NCI-H1048 (cell line): ENCODE results near the gene PEPD.

Experiments used
- DNase-seq: peaks from one replicate; lab custom pipeline; 2025; lab: John Stamatoyannopoulos, UW

Gene PEPD

DNA sequence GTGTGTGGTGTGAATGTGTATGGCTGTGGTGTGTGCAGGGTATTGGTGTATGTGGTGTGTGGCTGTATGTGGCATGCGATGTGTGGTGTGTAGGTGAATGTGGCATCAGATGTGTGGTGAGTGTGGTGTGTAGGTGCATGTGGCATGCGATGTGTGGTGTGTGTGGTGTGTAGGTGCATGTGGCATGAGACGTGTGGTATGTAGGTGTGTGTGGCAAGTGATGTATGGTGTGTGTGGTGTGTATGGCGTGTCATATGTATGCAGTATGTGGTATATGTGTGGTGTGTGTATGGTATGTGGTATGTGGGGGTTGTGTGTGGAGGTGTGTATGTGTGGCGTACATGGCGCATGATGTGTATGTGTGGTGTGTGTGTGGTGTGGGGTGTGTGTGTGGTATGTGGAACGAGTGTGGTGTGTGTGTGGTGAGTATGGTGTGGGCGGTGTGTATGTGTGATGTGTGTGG lies 63.4 kb downstream of the PEPD start:
- DNase-seq: no peak

DNA sequence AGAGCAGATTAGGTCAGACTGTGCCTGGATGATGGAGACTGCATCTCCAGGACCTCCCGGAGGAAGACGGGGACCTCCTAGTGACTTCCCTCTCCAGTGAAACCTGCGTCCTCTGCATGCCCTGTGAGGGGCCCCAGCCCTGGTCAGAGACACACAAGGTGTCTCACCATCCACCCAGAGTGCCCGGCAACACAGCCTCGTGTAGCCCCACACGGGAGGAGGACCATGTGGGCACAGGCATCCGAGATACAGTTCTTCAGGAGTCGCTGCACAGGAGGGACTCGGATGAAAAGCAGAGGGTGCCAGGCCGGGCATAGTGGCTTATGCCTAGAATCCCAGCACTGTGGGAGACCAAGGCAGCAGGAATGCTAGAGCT lies 64.8 kb downstream of the PEPD start:
- DNase-seq: no peak

DNA sequence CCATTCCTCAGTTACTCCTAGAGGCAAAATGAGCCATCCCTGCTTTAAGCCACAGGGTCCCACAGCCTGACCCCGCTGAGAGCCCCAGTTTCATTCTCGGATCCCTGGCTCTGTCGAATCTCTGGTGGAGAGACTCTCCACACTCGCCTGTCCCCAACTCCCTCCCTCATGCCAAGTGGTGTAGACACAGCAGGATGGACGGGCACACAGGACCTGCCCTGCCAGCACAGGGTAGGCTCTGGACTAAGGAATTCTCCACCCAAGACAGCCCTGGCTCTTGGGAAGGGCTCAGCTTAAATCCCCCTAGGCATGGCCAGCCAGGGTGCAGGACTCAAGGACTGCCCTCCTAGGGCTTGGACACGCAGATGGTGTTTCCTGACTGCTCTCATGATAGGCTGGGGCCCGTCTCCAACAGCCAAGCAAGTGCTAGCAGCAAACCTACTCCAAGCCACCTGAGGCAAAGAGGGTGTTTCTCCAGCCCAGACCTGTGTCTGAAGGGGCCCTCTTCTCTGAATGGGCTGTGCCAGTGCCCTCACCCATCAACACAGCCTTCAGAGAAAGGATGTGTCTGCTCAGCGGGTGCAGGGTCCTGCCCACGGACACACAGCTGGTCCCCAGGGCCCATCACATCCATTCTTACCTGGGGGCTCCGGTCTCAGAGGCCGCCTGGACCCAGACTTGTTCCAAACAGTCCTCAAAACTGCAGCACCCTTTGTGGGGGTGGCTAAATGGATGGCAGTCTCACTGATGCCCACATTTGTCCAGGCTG lies 65.3 kb downstream of the PEPD start:
- DNase-seq: no peak

DNA sequence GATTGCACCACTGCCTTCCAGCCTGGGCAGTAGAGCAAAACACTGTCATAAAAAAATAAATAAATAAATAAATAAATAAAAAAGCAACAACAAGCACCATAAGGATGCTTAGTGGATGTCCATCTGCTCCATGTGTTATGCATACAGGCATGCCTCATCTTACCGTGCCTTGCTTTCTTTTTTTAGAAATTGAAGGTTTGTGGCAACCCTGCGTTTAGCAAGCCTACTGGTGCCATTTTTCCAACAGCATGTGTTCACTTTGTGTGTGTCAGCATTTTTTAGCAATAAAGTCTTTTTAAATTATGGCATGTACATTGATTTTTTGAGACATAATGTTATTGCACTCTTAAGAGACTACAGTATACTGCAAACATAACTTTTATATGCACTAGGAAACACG lies 68.3 kb downstream of the PEPD start:
- no peak for DNase-seq

DNA sequence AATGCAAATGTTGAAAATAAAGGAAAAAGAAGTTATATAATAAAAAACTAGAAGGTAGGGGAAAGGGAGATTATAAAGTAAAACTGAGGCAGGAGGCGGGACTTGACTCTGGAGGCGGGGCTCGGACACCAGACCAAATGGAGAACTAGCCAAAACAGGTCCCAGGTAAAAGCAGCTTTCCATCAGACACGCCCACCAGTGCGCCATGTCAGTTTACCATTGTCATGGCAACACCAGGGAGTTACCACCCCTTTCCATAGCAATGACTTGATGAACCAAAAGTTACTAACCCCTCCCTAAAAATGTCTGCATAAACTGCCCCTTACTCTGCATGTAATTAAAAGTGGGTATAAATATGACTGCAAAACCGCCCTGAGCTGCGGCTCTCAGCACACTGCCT lies 70.9 kb downstream of the PEPD start:
- no peak for DNase-seq

DNA sequence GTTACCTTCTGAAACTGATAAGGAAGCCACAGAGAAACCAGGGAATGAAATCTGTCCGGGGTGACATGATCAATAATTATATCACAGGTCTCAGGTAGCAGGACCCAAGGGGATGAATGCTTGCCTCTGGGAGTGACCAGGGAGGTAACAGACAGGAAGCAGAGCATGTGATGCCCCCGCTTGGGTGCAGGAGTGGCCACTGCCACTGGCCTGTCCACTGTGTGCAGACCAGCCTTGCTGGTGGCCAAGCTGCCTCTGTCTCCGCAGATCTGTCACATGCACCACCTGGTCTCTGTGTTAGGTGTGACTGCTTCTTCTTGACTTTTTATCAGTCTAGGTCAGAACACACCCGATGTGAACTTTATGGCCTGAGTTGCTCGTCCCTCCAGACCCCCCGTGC lies 71.8 kb downstream of the PEPD start:
- DNase-seq: no peak

DNA sequence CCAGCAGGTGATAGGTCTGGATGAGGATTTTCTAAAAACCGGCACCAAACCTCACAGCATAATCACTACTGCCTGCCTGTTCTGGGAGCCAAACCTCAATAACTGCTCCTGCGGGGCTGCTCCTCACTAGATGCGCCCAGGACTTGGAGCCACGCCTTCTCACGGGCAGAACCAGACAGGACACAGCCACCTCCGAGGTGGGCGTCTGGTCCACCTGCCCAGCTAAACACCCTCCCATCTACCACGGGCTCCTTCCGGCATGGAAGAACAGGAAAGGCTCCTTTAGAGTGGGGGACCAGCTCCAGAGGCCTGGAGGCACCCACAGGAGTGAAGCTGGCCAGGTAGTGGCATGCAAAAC lies 73.5 kb downstream of the PEPD start:
- no peak for DNase-seq

DNA sequence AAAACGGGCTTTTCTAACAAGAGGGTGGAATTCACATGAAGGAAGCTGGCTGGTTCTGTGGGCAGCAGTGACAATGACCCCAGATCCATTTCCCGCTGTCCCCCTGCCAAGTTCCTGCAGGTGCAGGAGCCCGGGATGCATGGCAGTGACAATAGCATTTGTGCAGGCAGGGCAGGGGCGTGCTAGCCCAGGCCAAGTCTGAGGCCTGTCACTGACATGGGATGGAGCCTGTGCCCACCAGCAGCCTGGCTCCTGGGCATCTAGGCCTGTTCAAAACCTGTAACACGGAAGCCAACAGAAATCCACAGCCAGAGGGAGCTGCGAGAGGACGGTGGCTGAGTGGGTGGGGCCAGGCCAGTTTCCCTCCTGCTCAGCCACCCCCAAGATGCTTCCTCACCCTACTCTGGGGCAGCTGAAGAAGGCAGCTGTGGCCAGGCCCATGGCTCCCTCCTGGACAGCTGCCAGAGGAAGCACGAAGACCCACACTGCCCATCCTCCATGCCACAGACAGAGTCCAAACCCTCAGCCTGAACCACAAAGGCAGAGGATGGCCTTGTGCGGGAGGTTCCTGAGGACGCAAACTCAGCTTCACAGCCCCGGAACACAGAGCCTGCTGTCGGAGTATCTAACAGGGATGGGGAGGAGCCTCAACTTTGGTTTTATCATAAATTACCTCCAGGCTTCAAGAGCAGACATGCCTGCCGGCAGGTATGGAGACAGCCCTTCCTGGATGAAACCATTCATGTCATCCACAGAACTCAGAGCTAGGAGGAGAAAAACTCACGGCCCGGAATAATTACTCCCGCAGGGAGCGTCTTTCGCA lies 74.0 kb downstream of the PEPD start:
- DNase-seq: no peak

DNA sequence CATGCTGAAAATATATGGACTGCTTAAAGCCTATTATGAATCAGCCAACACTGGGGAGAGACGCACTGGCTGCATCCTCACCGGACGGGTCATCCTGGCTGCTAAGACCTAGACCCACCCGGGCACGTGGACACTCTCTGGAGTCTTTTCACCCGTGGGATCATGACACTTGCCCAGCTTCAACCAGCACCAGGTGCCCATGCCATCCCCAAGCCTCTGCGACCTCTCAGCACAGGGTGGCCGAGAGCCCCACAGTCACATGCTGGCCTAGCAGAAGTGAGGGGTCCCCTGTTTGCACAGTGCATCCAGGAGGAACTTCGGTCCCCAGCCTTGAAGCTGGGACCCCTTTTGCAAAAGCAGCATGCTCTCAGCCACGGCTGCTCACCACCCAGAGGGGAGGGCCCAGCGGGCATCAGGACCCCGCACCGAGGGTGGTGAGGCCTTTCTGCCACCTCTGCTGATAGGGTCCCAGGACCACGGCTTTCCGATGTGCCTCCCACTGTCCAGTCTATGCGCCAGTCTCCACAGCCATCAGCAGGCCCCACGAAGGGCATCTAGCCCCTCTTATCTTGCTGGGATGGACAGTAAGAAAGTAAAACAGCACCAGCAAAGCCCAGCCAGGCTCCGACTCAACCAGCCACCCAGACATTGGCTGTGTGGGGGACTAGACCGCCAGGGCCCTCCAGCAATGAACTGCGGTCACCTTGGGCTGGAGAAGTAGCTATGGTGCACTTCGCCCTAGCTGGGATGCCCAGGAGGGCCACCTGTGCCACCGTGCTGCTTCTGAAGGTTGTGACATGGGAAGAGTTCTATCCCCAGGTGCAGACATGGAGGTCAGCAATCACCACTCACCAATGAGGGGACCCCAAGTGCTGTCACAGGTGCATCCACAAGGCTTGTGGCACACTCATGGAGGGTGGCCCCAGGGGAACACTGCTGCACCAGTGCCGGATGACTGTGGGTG lies 75.0 kb downstream of the PEPD start:
- DNase-seq: no peak

DNA sequence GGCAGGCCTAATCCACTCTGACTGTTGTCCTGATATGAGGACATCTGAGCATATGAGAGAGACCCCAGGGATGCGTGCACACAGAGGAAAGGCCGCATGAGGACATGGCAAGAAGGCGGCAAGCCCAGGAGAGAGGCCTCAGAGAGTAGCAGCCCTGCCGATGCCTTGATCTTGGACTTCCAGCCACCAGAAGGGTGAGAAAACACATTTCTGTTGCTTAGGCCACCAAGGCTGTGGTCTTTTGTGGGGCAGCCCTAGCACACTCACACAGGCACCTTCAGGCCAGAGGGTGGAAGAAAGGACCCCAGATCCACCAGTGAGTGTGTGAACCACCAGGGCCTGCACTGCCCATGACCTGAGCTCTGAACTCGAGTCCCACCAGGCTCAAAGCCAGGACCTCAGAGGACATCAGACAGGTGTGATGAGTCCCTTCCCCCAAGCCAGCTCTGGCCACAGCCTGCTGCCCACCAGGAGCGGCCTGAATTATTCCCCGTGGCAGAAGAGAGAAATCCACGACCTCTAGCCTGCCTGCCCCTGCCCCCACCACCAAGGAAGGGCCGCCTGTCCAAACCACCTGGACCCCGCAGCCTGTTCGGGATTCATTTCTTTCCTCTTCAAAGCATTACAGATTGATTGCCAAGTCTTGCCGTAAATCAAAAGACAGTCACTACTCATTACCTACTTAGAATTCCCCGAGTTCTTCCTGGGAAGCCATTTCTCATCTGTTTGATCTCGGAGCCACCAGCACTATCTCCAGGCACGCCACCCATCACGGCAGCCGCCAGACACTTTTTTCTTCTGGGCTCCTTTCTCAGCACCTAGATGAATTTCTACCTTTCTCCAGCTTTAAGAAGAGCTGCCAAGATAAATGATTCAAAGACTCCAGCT lies 75.9 kb downstream of the PEPD start:
- no peak for DNase-seq

DNA sequence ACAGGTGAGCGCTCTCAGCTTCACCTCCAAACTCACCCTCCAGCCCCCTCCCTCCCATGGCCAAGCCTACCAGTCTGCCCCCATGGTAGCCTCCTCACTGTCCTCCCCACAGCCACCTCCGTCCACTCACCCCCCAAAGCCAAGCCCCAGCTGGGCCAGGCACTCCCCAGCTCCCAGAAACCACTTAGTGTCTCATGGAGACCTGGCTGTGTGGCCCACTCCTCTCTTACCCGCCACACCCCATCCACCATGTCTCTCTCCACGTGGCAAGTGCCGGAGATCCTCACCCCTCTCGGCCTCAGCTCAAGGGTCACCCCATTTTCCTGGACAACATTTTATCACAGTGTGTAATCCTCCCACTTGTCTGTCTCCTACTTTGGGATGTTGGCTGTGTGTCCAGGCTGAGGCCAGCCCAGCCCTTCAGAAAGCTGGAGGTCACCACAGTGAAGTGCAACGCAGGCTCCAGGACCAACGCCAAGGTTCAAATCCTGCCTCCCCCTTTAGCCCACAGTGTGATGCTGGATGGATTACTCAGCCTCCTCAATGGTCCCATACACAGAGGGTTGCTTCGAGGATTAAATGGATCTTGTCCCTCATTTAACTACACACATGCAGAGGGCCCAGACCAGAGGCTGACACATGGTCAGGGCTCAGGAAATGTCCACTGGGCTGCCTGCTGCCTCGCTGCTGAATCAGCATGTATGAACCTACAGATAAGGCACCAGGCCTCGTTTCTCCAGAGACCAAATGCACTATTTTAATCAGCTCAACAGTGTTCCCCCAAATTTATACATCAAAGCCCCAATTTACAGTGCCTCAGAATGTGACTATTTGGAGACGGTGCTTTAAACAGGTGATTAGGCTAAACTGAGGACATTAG lies 76.8 kb downstream of the PEPD start:
- no peak for DNase-seq

DNA sequence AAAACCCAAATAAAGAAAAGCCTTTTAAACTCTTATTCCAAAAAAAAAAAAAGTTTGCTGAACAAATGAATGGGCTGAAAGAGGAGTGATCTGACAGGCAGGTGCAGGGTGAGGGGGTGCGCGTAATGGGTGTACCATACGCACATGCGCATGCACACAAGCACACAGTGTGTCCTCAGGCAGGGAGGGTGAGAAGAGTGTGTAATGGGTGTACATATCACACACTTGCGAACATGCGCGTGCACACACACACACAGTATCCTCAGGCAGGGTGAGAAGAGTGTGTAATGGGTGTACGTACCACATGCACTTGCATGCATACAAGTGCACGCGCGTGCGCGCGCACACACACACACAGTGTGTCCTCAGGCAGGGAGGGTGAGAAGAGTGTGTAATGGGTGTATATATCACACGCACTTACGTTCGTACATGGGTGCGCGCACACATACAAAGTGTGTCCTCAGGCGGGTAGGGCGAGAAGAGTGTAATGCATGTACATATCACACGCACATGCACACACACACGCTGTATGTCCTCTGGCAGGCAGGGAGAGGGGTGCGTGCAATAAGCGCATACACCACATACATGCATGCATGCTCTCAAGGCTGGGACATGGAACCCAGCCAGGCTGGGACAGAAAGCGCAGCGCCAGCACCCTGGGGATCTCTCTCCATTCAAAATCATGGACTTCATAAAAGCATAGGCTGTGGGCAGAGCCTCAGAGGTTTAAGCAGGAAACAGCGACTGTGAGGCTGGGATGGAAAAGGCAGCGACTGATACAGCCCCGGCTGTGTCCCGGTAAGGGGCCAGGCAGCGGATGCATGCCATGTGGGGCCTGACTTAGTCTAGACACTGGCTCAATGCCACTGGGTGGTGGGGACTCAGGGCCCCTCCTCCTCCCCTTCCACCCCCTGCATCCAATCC lies 77.7 kb downstream of the PEPD start:
- DNase-seq: no peak

DNA sequence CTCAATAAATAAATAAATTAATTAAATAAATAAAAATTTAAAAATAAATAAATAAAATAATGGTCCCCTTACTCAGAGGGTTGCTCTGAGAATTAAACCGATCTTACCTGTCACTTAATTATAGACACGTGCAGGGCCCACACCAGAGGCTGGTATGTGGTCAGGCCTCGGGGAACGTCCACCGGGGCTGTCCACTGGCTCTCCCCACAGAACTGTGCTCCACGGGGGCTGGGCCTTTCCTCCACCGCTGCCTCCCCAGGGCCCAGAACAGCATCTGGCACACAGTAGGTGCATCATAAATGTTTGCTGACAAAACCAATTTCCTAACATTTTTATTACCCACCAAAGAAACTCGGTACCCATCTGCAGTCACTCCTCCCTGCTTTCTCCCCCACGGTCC lies 78.9 kb downstream of the PEPD start:
- no peak for DNase-seq

DNA sequence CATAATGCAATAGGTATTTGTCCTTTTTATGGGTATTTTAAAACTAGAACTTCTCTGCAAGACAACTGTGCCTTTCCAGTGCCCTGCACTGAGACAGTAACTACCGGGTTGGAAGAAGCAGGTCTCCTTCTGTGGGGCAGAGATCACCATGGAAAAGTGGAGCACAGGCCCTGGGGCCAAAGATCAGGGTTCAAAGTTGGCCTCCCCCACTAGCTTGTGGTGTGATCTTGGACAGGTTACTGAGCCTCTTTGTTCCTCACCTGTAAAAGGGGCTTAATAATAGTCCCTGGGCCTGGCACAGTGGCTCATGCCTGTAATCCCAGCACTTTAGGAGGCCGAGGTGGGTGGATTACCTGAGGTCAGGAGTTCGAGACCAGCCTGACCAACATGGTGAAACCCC lies 79.8 kb downstream of the PEPD start:
- no peak for DNase-seq

DNA sequence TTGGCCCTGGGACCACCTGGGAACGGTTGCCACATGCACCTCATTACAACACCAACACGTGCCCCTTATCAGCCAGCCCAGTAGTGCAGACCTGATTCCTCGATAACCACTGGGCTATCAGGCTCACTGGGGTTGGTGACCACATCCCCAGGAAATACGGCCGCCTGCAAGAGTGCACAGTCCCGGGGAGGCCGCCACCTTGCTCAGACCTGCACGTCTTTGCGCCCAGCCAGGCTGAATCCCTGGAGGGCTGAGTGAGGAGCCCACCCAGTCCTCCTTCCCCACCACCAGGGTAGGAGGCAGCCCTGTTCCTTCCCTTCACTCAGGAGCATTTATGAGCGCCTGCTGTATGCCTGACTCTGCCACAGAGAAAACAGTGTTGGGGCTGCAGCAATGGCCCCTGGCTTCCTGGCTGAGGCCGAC lies 80.3 kb downstream of the PEPD start:
- DNase-seq: no peak

DNA sequence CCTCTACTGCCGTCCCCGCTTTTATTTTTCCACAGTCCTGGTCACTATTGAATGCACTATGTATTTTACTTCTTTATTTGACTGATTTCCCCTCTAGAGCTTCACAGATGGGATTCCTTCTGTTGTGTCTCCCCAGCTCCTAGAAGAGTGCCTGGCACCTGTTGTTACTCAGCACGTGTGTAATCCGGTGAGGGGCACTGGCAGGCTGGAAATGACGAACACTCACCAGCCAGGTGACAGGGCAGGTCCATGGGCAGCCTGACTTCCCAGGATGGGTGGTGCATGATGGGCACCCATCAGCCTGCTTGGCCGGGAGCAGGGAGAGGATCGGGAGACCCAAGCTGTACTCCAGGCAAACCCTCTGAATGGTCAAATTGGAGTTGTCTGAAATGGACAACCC lies 80.9 kb downstream of the PEPD start:
- DNase-seq: no peak

DNA sequence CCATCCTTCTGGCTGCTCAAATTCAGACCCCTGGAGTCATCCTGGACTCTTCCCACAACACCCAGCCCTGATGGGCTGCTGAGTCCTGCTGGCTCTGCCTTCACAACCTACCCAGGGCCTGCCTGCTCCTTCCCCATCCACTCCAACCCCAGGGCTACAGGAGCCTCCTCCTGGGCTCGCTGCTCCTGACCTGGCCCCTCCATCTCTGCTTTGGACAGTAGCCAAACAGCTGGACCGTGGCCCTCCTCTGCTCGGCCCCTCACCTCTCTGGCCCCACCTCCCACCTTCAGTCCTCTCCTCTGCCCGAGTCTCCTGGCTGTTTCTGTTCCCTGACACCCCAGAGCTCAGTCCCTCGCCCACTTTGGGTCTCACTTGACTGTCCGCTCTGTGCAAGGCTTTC lies 81.3 kb downstream of the PEPD start:
- DNase-seq: no peak

DNA sequence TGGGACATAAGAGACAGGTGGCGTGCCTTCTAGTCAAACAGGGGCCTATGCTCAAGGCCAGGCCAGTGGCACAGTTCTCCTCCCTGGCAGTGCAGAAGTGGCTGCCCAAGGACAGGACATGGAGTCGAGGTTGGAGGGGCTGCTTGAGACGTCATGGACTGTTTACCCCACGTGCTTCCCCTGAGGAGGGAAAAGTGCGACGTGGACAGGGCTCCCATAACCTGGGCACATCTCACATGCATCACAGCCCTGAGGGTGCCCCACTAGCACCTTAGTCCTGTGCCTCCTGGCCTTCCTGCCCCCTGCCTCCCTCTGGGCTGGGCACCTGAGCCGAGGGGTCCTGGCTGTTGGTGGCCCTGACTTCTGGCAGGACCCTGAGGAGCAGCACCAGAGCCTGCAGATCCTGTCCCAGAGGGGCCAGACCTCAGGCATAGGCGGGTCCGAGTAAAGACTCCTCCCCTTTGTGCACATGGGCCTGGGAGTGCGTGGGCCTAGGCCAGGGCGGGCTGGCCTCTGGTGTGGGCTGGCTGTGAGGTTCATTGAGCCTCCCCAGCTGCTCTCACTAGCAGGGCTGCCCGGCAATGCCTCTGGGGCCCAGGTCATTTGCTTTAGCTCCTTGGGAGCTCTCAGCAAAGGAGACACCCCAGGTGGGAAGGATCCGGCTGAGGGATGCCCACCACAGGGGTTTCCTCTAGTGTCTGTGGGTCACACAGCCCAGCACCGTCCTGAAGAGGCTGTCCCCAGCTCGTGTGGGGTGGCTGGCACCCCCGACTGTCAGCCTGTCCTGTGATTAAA lies 82.4 kb downstream of the PEPD start:
- no peak for DNase-seq
